ENCODE data around the gene RRP1B. TPM values are rescaled to one million over a fixed set of nuclear protein-coding genes. Genes with fewer than 3 reads are reported as not detected.

Gene RRP1B
- total and polyA plus RNA-seq, 2 of the 13 experiments (the other 11 are each of a cell fraction or from before 2014, with no cell fraction given): 16.3 to 46.2 TPM

GRCh38 chr21:43699933-43700599 is 40.7 kb downstream of the RRP1B start (continued):
- no peak for TF ChIP-seq ZBTB40 (IDR thresholded peaks at IDR 0.05)
- TF ChIP-seq ZBTB40 (CRISPR knock-in tag; IDR thresholded peaks at IDR 0.05): no peak
- no peak for TF ChIP-seq KDM4B (CRISPR knock-in tag; IDR thresholded peaks at IDR 0.05)
- no peak for TF ChIP-seq TOE1 (CRISPR knock-in tag; IDR thresholded peaks at IDR 0.05)
- no peak for TF ChIP-seq IKZF4 (CRISPR knock-in tag; IDR thresholded peaks at IDR 0.05; ENCODE audit: borderline replicate concordance, low read depth, not compliant biosample characterization)
- peak; percentile 15; the same call in 1 of the 2 replicates for TF ChIP-seq ZNF503 (CRISPR knock-in tag; IDR thresholded peaks at IDR 0.05)
- TF ChIP-seq ZNF343 (CRISPR knock-in tag; IDR thresholded peaks at IDR 0.05): no peak
- no peak for TF ChIP-seq ATAD3A (CRISPR knock-in tag; IDR thresholded peaks at IDR 0.05)
- TF ChIP-seq ZBTB49 (CRISPR knock-in tag; IDR thresholded peaks at IDR 0.05; ENCODE audit: borderline replicate concordance): no peak
